Caco-2 (cell line): ENCODE data around the gene OTOP2. TPM values are rescaled to one million over a fixed set of nuclear protein-coding genes. Genes with fewer than 3 reads are reported as not detected.

ENCODE experiments used
- BruUV-seq: library from RNA; stranded (reverse); fragments of 400-500 nt; replicated peaks from 2 replicates; lab custom pipeline; 2021; lab: Mats Ljungman, UMichigan
- CTCF ChIA-PET: fragments of 300-600 bp; sonication (Branson Sonifier 250); formaldehyde crosslinking; loops from one replicate; lab custom pipeline; 2022; ENCODE audit warnings: antibody characterized with exemption; lab: Charles Lee
- POLR2A ChIA-PET: fragments of 300-600 bp; sonication (Branson Sonifier 250); formaldehyde crosslinking; loops from one replicate; lab custom pipeline; 2022; ENCODE audit warnings: antibody characterized with exemption; lab: Charles Lee
- DNase-seq, 2 experiments: peaks; one replicate each; pipeline versions ENCODE4 v3.0.0 to v3.0.0-alpha.2; 2020 to 2022
- H3K27me3 ChIP-seq: replicated peaks from 2 replicates; pipeline ENCODE4 v1.6.0; 2011; ENCODE audit warnings: low read length; ENCODE audit not compliant: control insufficient read depth, insufficient read depth
- H3K36me3 ChIP-seq: 2 replicates; pipeline ENCODE4 v1.5.1; 2011; ENCODE audit warnings: low read length; ENCODE audit not compliant: control insufficient read depth, insufficient read depth
- H3K4me1 ChIP-seq: fragments of 250-450 bp; sonication (Bioruptor Pico); 2 replicates; pipeline ENCODE4 v1.5.1; 2020; ENCODE audit warnings: mild to moderate bottlenecking
- H3K4me3 ChIP-seq: 2 replicates; pipeline ENCODE4 v1.5.1; 2011; ENCODE audit warnings: low read depth, mild to moderate bottlenecking, control low read depth, low read length
- H3K9me3 ChIP-seq: fragments of 250-450 bp; sonication (Bioruptor Pico); 2 replicates; pipeline ENCODE4 v1.5.1; 2020; ENCODE audit warnings: mild to moderate bottlenecking, moderate library complexity
- H3K27ac Mint-ChIP-seq: one replicate; pipeline ENCODE4 v1.8.0; 2022; ENCODE audit warnings: mixed read lengths; ENCODE audit not compliant: unreplicated experiment
- H3K27me3 Mint-ChIP-seq: one replicate; pipeline ENCODE4 v1.8.0; 2022; ENCODE audit warnings: mixed read lengths; ENCODE audit not compliant: insufficient read depth, unreplicated experiment
- H3K36me3 Mint-ChIP-seq: one replicate; pipeline ENCODE4 v1.8.0; 2022; ENCODE audit warnings: mild to moderate bottlenecking, mixed read lengths; ENCODE audit not compliant: insufficient read depth, unreplicated experiment
- H3K4me1 Mint-ChIP-seq: one replicate; pipeline ENCODE4 v1.8.0; 2022; ENCODE audit warnings: low read depth, mixed read lengths; ENCODE audit not compliant: unreplicated experiment
- H3K4me3 Mint-ChIP-seq: one replicate; pipeline ENCODE4 v1.8.0; 2022; ENCODE audit warnings: mild to moderate bottlenecking, moderate library complexity, mixed read lengths; ENCODE audit not compliant: unreplicated experiment
- H3K9me3 Mint-ChIP-seq: one replicate; pipeline ENCODE4 v1.8.0; 2022; ENCODE audit warnings: mixed read lengths; ENCODE audit not compliant: unreplicated experiment
- intact Hi-C: fragments of 100-400 bp; cut with micrococcal nuclease; formaldehyde crosslinking; loops from one replicate; pipeline ENCODE4 v1.10.0; 2022; ENCODE audit not compliant: unreplicated experiment
- total RNA-seq: library from RNA; stranded (reverse); gene quantifications from 2 replicates; pipeline ENCODE4 v1.2.3, GENCODE V29; 2022
- TF ChIP-seq, protein P1 (sequence below), 2 experiments: fragments of 200-600 bp in 1 of 2; IDR thresholded peaks; 1 replicate in 1 of 2; 2 replicates in 1 of 2; pipeline versions ENCODE4 v1.5.1 to v1.8.0; 2011 to 2022; ENCODE audit warnings: antibody characterized with exemption in 1 of 2, control low read depth in 1 of 2, inconsistent platforms in 1 of 2, low read depth in 1 of 2, low read length in 1 of 2, mild to moderate bottlenecking in 1 of 2, moderate library complexity in 1 of 2; ENCODE audit not compliant: insufficient read depth in 1 of 2, severe bottlenecking in 1 of 2, unreplicated experiment in 1 of 2

Gene OTOP2
- total RNA-seq, 1 experiment from 2014 or later, result not detected

DNA sequence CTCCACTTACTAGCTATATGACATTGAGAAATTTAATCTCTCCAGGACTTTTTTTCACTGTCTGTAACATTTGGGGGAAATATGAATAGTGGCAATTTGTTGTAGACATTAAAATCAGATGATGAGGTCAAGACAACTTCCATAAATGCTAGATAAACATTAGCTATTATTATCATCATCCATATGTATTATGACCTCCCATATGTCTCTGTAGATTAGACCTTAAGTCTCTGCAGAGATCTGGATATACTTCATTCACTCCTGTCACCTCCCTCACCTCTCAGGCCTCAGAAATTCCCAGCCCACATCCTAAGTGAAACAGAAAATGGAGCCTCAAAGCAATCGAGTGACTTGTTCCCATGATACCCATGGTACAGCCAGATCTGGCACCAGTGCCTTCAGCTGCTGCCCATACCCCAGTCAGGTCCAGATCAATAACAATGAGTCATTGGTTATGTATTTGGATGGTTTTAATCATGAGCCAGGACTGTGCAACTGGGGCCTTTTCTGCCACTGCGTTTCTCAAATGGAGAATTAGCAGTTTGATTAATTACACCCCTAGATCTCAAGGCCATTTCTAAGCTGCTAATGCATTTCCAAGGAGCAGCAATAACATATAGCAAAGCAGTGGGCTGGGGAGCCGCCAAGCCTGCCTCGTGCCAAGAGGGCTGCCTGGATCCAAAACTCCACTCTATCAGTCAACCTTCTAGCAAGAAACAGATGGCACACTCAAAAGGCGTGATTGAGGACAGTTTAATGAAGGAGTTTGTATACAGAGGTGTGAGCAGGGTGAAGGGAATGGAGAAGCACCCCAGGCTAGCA is 48.7 kb upstream of the OTOP2 start:
- BruUV-seq, result no TSS peak
- Histone ChIP-seq H3K4me1 (peaks cover 12% of the 10 kb centered on the region), H3K4me3 (no peak overlapping the region), H3K9me3 (no peaks in the 10 kb centered on the region), H3K36me3 (no peaks in the 10 kb centered on the region), H3K27me3 (no peaks in the 10 kb centered on the region)
- H3K27me3 Mint-ChIP-seq, result no peaks in the 10 kb centered on the region
- no peak for DNase-seq
- H3K36me3 Mint-ChIP-seq, result peaks cover 12% of the 10 kb centered on the region
- TF ChIP-seq, protein P1, sequence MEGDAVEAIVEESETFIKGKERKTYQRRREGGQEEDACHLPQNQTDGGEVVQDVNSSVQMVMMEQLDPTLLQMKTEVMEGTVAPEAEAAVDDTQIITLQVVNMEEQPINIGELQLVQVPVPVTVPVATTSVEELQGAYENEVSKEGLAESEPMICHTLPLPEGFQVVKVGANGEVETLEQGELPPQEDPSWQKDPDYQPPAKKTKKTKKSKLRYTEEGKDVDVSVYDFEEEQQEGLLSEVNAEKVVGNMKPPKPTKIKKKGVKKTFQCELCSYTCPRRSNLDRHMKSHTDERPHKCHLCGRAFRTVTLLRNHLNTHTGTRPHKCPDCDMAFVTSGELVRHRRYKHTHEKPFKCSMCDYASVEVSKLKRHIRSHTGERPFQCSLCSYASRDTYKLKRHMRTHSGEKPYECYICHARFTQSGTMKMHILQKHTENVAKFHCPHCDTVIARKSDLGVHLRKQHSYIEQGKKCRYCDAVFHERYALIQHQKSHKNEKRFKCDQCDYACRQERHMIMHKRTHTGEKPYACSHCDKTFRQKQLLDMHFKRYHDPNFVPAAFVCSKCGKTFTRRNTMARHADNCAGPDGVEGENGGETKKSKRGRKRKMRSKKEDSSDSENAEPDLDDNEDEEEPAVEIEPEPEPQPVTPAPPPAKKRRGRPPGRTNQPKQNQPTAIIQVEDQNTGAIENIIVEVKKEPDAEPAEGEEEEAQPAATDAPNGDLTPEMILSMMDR (IDR thresholded peaks at IDR 0.05; ENCODE audit: insufficient read depth in 1 of 2, low read depth in 1 of 2, low read length in 1 of 2, severe bottlenecking in 1 of 2, unreplicated experiment in 1 of 2), result no peak
- intact Hi-C loops, result no loop called here
- H3K9me3 Mint-ChIP-seq, result no peaks in the 10 kb centered on the region
- H3K4me1 Mint-ChIP-seq, result peaks cover 21% of the 10 kb centered on the region
- H3K27ac Mint-ChIP-seq, result no peak overlapping the region
- CTCF ChIA-PET, result interaction anchor here (1.2 kb wide), 1 partner anchor 85 kb away, joined by 3 read pairs; no protein-coding TSS in a partner anchor
- H3K4me3 Mint-ChIP-seq, result no peak overlapping the region
- POLR2A ChIA-PET, result no interaction called here

DNA sequence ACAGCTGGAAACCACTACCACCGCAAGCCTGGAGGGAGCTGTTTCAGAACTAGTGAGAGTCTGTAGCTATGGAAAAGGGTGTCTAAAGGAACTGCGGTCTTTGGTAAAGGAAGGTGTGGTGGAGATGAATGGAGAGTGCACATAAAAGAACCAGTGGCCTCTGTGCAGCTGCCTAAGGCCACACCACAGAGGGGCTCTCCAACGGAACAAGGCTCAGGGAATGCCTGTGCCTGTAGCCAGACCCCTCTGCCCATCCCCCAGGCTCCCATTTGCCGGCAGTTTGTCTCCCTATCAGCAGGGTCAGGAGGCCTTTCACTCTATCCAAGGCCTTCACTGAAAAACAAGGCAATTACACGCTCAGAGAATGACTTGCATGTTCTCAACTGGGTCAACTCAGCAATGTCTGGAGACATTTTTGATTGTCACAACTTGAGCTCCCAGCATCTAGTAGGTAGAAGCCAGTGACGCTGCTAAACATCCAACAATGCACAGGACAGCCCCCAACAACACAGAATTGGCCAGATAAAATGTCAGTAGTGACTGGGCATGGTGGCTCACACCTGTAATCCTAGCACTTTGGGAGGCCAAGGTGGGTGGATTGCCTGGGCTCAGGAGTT is 48.0 kb upstream of the OTOP2 start:
- no peak for DNase-seq
- ChIA-PET POLR2A (no interaction called here), CTCF (interaction anchor here (0.6 to 1.2 kb wide), 2 partner anchors 85 to 102 kb away, joined by 3 to 4 read pairs; no protein-coding TSS in a partner anchor)
- intact Hi-C loops, result no loop called here
- H3K27me3 Mint-ChIP-seq, result no peaks in the 10 kb centered on the region
- Histone ChIP-seq H3K36me3 (no peaks in the 10 kb centered on the region), H3K4me1 (peaks cover 12% of the 10 kb centered on the region), H3K27me3 (no peaks in the 10 kb centered on the region), H3K4me3 (no peak overlapping the region), H3K9me3 (no peaks in the 10 kb centered on the region)
- TF ChIP-seq, protein P1 (IDR thresholded peaks at IDR 0.05; ENCODE audit: insufficient read depth in 1 of 2, low read depth in 1 of 2, low read length in 1 of 2, severe bottlenecking in 1 of 2, unreplicated experiment in 1 of 2), result no peak
- no TSS peak for BruUV-seq
- H3K27ac Mint-ChIP-seq, result no peak overlapping the region
- H3K9me3 Mint-ChIP-seq, result no peaks in the 10 kb centered on the region
- peaks cover 12% of the 10 kb centered on the region for H3K36me3 Mint-ChIP-seq
- no peak overlapping the region for H3K4me3 Mint-ChIP-seq
- peaks cover 21% of the 10 kb centered on the region for H3K4me1 Mint-ChIP-seq

DNA sequence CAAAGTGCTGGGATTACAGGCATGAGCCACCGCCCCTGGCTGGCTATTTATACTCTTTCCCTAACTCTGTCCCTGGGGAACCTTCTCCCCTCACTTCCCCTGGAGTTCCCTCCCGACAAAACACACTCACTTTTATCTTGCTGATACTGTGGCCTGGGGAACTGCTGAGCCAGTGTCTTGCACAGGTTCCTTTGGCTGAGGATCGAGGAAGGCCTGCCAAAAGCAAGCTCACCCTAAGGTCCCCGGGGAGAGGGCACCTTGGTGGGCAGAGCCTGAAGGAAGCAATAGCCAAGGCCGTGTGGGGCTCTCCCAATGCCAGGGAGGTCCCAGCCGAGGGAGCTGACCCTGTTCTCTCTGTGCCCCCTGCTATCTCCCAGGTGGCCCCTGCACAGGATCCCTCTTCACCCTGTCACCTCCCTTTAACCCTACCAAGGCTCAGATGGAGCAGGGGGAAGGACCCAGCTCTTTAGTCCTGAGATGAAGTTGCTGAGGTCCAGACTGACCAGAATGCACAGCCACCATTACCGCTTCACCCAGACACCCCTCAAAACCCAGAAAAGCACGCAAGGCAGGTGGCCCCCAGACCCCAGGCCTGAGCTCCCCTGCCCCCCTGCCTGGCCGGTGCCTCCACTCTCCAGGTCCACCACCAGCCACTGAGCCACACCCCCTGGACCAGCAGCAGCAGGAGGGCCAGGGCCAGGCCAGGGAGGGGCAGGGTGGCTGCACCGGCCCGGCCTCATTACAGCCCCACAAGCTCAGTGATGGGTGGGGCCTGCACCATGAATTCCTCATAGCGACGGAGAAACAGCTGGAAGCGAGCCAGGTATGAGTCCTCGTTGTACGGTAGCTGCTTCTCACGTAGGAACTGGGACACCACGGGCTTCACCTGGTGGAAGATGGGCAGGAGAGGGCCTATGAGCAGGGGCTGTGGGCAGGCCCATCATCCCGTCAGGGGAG is 46.2 kb upstream of the OTOP2 start:
- Mint-ChIP-seq H3K36me3 (peaks cover 12% of the 10 kb centered on the region), H3K27me3 (no peaks in the 10 kb centered on the region), H3K4me3 (no peak overlapping the region), H3K9me3 (no peaks in the 10 kb centered on the region), H3K27ac (no peak overlapping the region), H3K4me1 (peaks cover 6% of the 10 kb centered on the region)
- no peaks in the 10 kb centered on the region for H3K9me3 ChIP-seq
- peaks cover 4% of the 10 kb centered on the region; the same call in 1 of the 2 replicates for H3K4me1 ChIP-seq
- CTCF ChIA-PET, result no interaction called here
- no peaks in the 10 kb centered on the region for H3K36me3 ChIP-seq
- DNase-seq, result no peak
- BruUV-seq, result no TSS peak
- TF ChIP-seq, protein P1 (IDR thresholded peaks at IDR 0.05; ENCODE audit: insufficient read depth in 1 of 2, low read depth in 1 of 2, low read length in 1 of 2, severe bottlenecking in 1 of 2, unreplicated experiment in 1 of 2), result no peak
- no peaks in the 10 kb centered on the region for H3K27me3 ChIP-seq
- intact Hi-C loops, result no loop called here
- POLR2A ChIA-PET, result no interaction called here
- H3K4me3 ChIP-seq, result no peak overlapping the region
